GM12801 (cell line): Measurements from ENCODE around the gene CASP8.

ENCODE experiments used
- TF ChIP-seq, protein P1 (sequence below): IDR thresholded peaks from one replicate; pipeline ENCODE4 v1.5.1; 2011; ENCODE audit warnings: control low read depth; ENCODE audit not compliant: insufficient read length; ENCODE audit errors: extremely low read depth

Gene CASP8

GRCh38 chr2:201319511-201319910 is 59.2 kb downstream of the CASP8 start:
- TF ChIP-seq, protein P1, sequence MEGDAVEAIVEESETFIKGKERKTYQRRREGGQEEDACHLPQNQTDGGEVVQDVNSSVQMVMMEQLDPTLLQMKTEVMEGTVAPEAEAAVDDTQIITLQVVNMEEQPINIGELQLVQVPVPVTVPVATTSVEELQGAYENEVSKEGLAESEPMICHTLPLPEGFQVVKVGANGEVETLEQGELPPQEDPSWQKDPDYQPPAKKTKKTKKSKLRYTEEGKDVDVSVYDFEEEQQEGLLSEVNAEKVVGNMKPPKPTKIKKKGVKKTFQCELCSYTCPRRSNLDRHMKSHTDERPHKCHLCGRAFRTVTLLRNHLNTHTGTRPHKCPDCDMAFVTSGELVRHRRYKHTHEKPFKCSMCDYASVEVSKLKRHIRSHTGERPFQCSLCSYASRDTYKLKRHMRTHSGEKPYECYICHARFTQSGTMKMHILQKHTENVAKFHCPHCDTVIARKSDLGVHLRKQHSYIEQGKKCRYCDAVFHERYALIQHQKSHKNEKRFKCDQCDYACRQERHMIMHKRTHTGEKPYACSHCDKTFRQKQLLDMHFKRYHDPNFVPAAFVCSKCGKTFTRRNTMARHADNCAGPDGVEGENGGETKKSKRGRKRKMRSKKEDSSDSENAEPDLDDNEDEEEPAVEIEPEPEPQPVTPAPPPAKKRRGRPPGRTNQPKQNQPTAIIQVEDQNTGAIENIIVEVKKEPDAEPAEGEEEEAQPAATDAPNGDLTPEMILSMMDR, result no peak

- TF ChIP-seq, protein P1, result no peak
These were observed 59.9 kb downstream of the CASP8 start for GRCh38 chr2:201320257-201320656.

- TF ChIP-seq, protein P1, result no peak
These were observed 60.4 kb downstream of the CASP8 start for GRCh38 chr2:201320701-201321100.

GRCh38 chr2:201322772-201323171 is 62.4 kb downstream of the CASP8 start:
- TF ChIP-seq, protein P1, result no peak

DNA sequence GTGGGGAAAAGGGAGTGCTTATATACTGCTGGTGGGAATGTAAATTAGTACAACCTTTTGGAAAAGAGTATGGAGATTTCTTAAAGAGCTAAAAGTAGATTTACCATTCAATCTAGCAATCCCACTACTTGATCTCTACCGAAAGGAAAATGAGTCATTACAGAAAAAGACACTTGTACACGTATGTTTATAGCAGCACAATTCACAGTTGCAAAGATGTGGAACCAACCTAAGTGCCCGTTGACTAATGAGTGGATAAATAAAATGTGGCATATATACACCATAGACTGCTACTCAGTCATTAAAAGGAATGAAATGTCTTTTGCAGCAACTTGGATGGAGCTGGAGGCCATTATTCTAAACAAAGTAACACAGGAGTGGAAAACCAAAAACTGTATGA is 67.3 kb downstream of the CASP8 start:
- TF ChIP-seq, protein P1, result no peak

DNA sequence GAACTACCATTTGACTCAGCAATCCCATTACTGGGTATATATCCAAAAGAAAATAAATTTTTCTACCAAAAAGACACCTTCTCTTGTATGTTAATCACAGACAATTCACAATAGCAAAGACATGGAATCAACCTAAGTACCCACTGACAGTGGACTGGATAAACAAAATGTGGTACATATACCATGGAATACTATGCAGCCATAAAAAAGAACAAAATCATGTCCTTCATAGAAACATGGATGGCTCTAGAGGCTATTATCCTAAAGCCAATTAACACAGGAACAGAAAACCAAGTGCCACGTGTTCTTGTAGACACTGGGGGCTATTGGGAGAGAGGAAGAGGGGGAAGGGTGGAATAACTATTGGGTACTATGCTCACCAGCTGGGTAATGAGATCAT is 69.1 kb downstream of the CASP8 start:
- TF ChIP-seq, protein P1, result no peak
